GM19468 (cell line): ENCODE results near the gene NECAB2.
"Not testable (repeated sequence)": the region's sequence is repeated elsewhere in the genome, so short reads cannot be mapped to it uniquely, and the experiment has no call there.

Source experiments
- ATAC-seq: cut with Tn5 transposase; IDR thresholded peaks from one replicate; pipeline ENCODE4 v1.9.1; 2021; ENCODE audit warnings: mild to moderate bottlenecking, moderate library complexity, moderate number of reproducible peaks; ENCODE audit not compliant: unreplicated experiment; ENCODE audit errors: extremely low read depth

Gene NECAB2

GRCh38 chr16:83935005-83935857, 32.8 kb upstream of the NECAB2 start:
- ATAC-seq, result no peak

GRCh38 chr16:83935858-83936255, 32.2 kb upstream of the NECAB2 start:
- no peak for ATAC-seq

- no peak for ATAC-seq
Observed at GRCh38 chr16:83936581-83937165, 31.4 kb upstream of the NECAB2 start.

GRCh38 chr16:83937267-83937666, 30.8 kb upstream of the NECAB2 start:
- ATAC-seq, result no peak

- no peak for ATAC-seq
Observed at GRCh38 chr16:83937922-83938885, 29.8 kb upstream of the NECAB2 start.

GRCh38 chr16:83939266-83939855, 28.7 kb upstream of the NECAB2 start:
- no peak for ATAC-seq

GRCh38 chr16:83940119-83940518, 27.9 kb upstream of the NECAB2 start:
- ATAC-seq, result no peak

- no peak for ATAC-seq
Observed at GRCh38 chr16:83940630-83941378, 27.2 kb upstream of the NECAB2 start.

GRCh38 chr16:83941546-83941945, 26.5 kb upstream of the NECAB2 start:
- ATAC-seq, result not testable (repeated sequence)

GRCh38 chr16:83942074-83942473, 26.0 kb upstream of the NECAB2 start:
- no peak for ATAC-seq

- no peak for ATAC-seq
Observed at GRCh38 chr16:83942815-83943515, 25.1 kb upstream of the NECAB2 start.

- no peak for ATAC-seq
Observed at GRCh38 chr16:83943516-83944050, 24.5 kb upstream of the NECAB2 start.

- ATAC-seq, result no peak
Observed at GRCh38 chr16:83945587-83945986, 22.5 kb upstream of the NECAB2 start.

- no peak for ATAC-seq
Observed at GRCh38 chr16:83946154-83946780, 21.8 kb upstream of the NECAB2 start.

- no peak for ATAC-seq
Observed at GRCh38 chr16:83946781-83947566, 21.1 kb upstream of the NECAB2 start.

GRCh38 chr16:83947642-83948234, 20.3 kb upstream of the NECAB2 start:
- ATAC-seq, result no peak
